ENCODE measurements around the gene CSRP2. TPM values are rescaled to one million over a fixed set of nuclear protein-coding genes. Genes with fewer than 3 reads are reported as not detected.

The CSRP2 gene
- total and polyA plus RNA-seq, 2 of the 8 experiments (the other 6 are each of a cell fraction or from before 2014, with no cell fraction given), result 149 to 227 TPM

DNA sequence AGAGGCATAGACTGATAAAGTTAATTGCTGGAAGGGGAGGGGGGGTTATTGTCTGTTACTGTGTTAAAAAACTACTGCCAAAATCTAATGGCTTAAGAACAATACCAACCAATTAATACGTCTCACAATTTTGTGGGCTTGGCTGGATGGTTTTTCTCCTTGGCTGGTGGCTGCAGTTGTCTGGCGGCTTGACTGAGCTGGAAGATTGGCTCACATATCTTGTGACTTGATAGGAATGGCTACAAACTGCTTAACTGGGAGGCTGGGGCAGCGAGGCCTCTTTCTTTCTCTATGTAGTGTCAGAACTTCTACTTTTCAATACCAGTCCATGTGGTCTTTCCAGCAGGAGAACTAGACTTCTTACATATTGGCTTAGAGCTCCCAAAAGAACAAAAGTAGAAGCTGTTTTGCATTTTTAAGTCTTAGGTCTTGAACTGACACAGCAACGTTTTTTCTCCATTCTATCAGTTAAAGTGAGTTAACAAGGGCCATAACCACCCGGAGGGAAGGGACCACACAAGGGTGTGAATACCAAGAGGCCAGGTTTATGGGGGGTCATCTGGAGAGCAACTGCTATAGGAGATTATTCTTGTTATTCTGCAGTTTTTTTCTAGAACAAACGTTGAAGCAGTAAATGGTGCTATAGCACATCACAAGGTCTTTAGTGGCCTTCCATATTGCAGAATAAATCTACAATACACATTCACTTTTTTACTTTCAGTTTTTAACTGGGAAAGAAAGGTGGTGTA lies 68.0 kb downstream of the CSRP2 start (continued):
- TF ChIP-seq ASH2L (IDR thresholded peaks at IDR 0.05; ENCODE audit: low read length) (no peak), CBX5 (IDR thresholded peaks at IDR 0.05; ENCODE audit: low read depth, low read length) (no peak), SIX5 (IDR thresholded peaks at IDR 0.05; ENCODE audit: low read depth, low read length) (no peak), ZNF274 (IDR thresholded peaks at IDR 0.05; ENCODE audit: borderline replicate concordance, extremely low read depth, low read length) (no peak), RXRA (IDR thresholded peaks at IDR 0.05; ENCODE audit: insufficient read depth, low read depth, low read length) (no peak), RNF2 (IDR thresholded peaks at IDR 0.05; ENCODE audit: borderline replicate concordance, low read depth, low read length, missing control alignments, poor library complexity, severe bottlenecking) (no peak), TBP (IDR thresholded peaks at IDR 0.05; ENCODE audit: low read depth, low read length) (no peak)

Other genes with a start within 250 kb of the CSRP2 start
- gene ZDHHC17, start 114.9 kb downstream of the CSRP2 start, total RNA-seq (2021; fragmentation: NEBNext Ultra II Directional; extraction: Animal tissue kit (Norgen Biotek cat#: 25700)), result 27.6 and 32.1 TPM in 2 replicates
- 17.3 and 28.9 TPM in 2 replicates for gene ZDHHC17, start 114.9 kb downstream of the CSRP2 start, polyA plus RNA-seq (2011; rRNA removed)
- 18.5 and 25.2 TPM in 2 replicates for gene E2F7, start 186.6 kb upstream of the CSRP2 start, total RNA-seq (2021; fragmentation: NEBNext Ultra II Directional; extraction: Animal tissue kit (Norgen Biotek cat#: 25700))
- gene E2F7, start 186.6 kb upstream of the CSRP2 start, polyA plus RNA-seq (2011; rRNA removed), result 8.4 and 8.8 TPM in 2 replicates

Data from H1 (cell line).